SK-N-SH (cell line): ENCODE data around the gene LIN7C. TPM values are rescaled to one million over a fixed set of nuclear protein-coding genes. Genes with fewer than 3 reads are reported as not detected.

Experiments used
- CTCF ChIA-PET: fragments of 300-600, 350-600 bp; formaldehyde crosslinking; extraction: SDS; loops from one replicate; lab custom pipeline; 2021; lab: Yijun Ruan, JAX
- POLR2A ChIA-PET: fragments of 350-600 bp; sonication (Branson Sonifier 250); formaldehyde crosslinking; extraction: SDS; loops from one replicate; lab custom pipeline; 2020; ENCODE audit warnings: antibody characterized with exemption, inconsistent platforms; lab: Yijun Ruan, JAX
- DNase-seq: peaks from one replicate; pipeline ENCODE4 v3.0.0; 2012
- H2AFZ ChIP-seq: fragments of 200-600 bp; sonication (generic); 2 replicates; pipeline ENCODE4 v1.8.1; 2016; ENCODE audit warnings: antibody characterized with exemption, mild to moderate bottlenecking, low read depth
- H3F3A ChIP-seq: fragments of 200-600 bp; sonication (generic); replicated peaks from 2 replicates; pipeline ENCODE3; 2016; ENCODE audit warnings: antibody characterized with exemption, mild to moderate bottlenecking; ENCODE audit not compliant: insufficient read depth
- H3K27ac ChIP-seq, 2 experiments: fragments of 200-500 bp in 1 of 2; fragments of 200-600 bp in 1 of 2; sonication (Bioruptor generic) in 1 of 2; sonication (generic), shearing (Covaris generic) in 1 of 2; 2 replicates each; pipeline versions ENCODE4 v1.5.1 to v1.6.1; 2014 to 2016; ENCODE audit warnings: low read depth in 2 of 2, inconsistent platforms in 1 of 2, low read length in 1 of 2, mild to moderate bottlenecking in 1 of 2, mixed read lengths in 1 of 2
- H3K27me3 ChIP-seq: fragments of 200-600 bp; sonication (generic), shearing (Covaris generic); 2 replicates; pipeline ENCODE4 v1.6.1; 2016; ENCODE audit warnings: mixed run types; ENCODE audit not compliant: insufficient read depth
- H3K36me3 ChIP-seq, 2 experiments: fragments of 200-500 bp in 1 of 2; fragments of 200-600 bp in 1 of 2; sonication (Bioruptor generic) in 1 of 2; sonication (generic) in 1 of 2; replicated peaks in 1 of 2; 2 replicates each; pipeline versions ENCODE3 to v1.5.1; 2014 to 2016; ENCODE audit warnings: low read length in 1 of 2, mild to moderate bottlenecking in 1 of 2; ENCODE audit not compliant: insufficient read depth in 2 of 2, control insufficient read depth in 1 of 2
- H3K4me1 ChIP-seq, 2 experiments: fragments of 200-500 bp in 1 of 2; fragments of 200-600 bp in 1 of 2; sonication (Bioruptor generic) in 1 of 2; sonication (generic), shearing (Covaris generic) in 1 of 2; 2 replicates each; pipeline versions ENCODE4 v1.5.1 to v1.6.1; 2014 to 2016; ENCODE audit warnings: low read depth in 1 of 2, low read length in 1 of 2, mixed run types in 1 of 2; ENCODE audit not compliant: insufficient read depth in 2 of 2, control insufficient read depth in 1 of 2
- H3K4me2 ChIP-seq: fragments of 200-600 bp; sonication (generic), shearing (Covaris generic); 2 replicates; pipeline ENCODE4 v1.6.1; 2017; ENCODE audit warnings: mixed run types
- H3K4me3 ChIP-seq, 2 experiments: fragments of 200-500 bp in 1 of 2; fragments of 200-600 bp in 1 of 2; sonication (Bioruptor generic) in 1 of 2; sonication (generic), shearing (Covaris generic) in 1 of 2; 2 replicates each; pipeline versions ENCODE4 v1.5.1 to v1.8.1; 2014 to 2016; ENCODE audit warnings: low read depth in 2 of 2, inconsistent platforms in 1 of 2, low read length in 1 of 2, mild to moderate bottlenecking in 1 of 2, mixed read lengths in 1 of 2, moderate library complexity in 1 of 2
- H3K79me2 ChIP-seq: fragments of 200-600 bp; sonication (generic); 2 replicates; pipeline ENCODE4 v1.8.1; 2017; ENCODE audit warnings: mild to moderate bottlenecking; ENCODE audit not compliant: insufficient read depth
- H3K9ac ChIP-seq: fragments of 200-600 bp; sonication (generic); 2 replicates; pipeline ENCODE4 v1.6.1; 2017; ENCODE audit warnings: mixed run types
- H3K9me2 ChIP-seq: fragments of 200-600 bp; sonication (generic); 2 replicates; pipeline ENCODE4 v1.6.1; 2017; ENCODE audit warnings: mixed run types
- H3K9me3 ChIP-seq: fragments of 200-600 bp; sonication (generic); 2 replicates; pipeline ENCODE4 v1.6.1; 2017; ENCODE audit warnings: mixed run types, mild to moderate bottlenecking, moderate library complexity
- H4K20me1 ChIP-seq: fragments of 200-600 bp; sonication (generic); 2 replicates; pipeline ENCODE4 v1.6.1; 2017; ENCODE audit warnings: mild to moderate bottlenecking, mixed run types; ENCODE audit not compliant: insufficient read depth
- CHD2 ChIP-seq: fragments of 150-350 bp; IDR thresholded peaks from 2 replicates; pipeline ENCODE4 v1.6.1; 2018; ENCODE audit warnings: low read length; ENCODE audit not compliant: partially characterized antibody
- ELF1 ChIP-seq: IDR thresholded peaks from 2 replicates; pipeline ENCODE4 v1.4.0; 2012
- EP300 ChIP-seq, 2 experiments: IDR thresholded peaks; 2 replicates each; pipeline versions ENCODE4 v1.4.0 to v1.6.1; 2012; ENCODE audit warnings: borderline replicate concordance in 1 of 2, low read depth in 1 of 2, low read length in 1 of 2
- EZH2phosphoT487 ChIP-seq: fragments of 200-600 bp; sonication (generic); IDR thresholded peaks from 2 replicates; pipeline ENCODE4 v1.6.1; 2017; ENCODE audit warnings: low read depth, mixed run types, mild to moderate bottlenecking, antibody characterized with exemption, moderate library complexity, borderline replicate concordance
- FOXM1 ChIP-seq: IDR thresholded peaks from 2 replicates; pipeline ENCODE4 v1.4.0; 2012; ENCODE audit warnings: low read depth, mild to moderate bottlenecking
- GABPA ChIP-seq: IDR thresholded peaks from 2 replicates; pipeline ENCODE4 v1.4.0; 2012; ENCODE audit warnings: low read depth, mild to moderate bottlenecking
- JUND ChIP-seq: IDR thresholded peaks from 2 replicates; pipeline ENCODE4 v1.4.0; 2012
- MAX ChIP-seq: IDR thresholded peaks from 2 replicates; pipeline ENCODE4 v1.4.0; 2012; ENCODE audit warnings: low read depth
- MEF2A ChIP-seq: IDR thresholded peaks from 2 replicates; pipeline ENCODE4 v1.4.0; 2012; ENCODE audit warnings: low read depth, borderline replicate concordance
- RAD21 ChIP-seq: IDR thresholded peaks from 2 replicates; pipeline ENCODE4 v1.6.1; 2012; ENCODE audit warnings: mild to moderate bottlenecking, low read length
- RCOR1 ChIP-seq: fragments of 150-350 bp; IDR thresholded peaks from 2 replicates; pipeline ENCODE4 v1.6.1; 2017; ENCODE audit warnings: antibody characterized with exemption, low read length
- RFX5 ChIP-seq: IDR thresholded peaks from 2 replicates; pipeline ENCODE4 v1.6.1; 2012; ENCODE audit warnings: mild to moderate bottlenecking, improper control_type of control experiment, low read length
- SIN3A ChIP-seq: IDR thresholded peaks from 2 replicates; pipeline ENCODE4 v1.6.1; 2012; ENCODE audit warnings: low read depth, mild to moderate bottlenecking, low read length, moderate library complexity, borderline replicate concordance
- SMC3 ChIP-seq: IDR thresholded peaks from 2 replicates; pipeline ENCODE4 v1.6.1; 2012; ENCODE audit warnings: low read depth, low read length, improper control_type of control experiment
- YY1 ChIP-seq: IDR thresholded peaks from 2 replicates; pipeline ENCODE4 v1.4.0; 2012; ENCODE audit warnings: low read depth, mild to moderate bottlenecking
- WGBS: methylation state at CpG from one replicate; pipeline ENCODE4 v1.1.6; 2017; ENCODE audit warnings: low lambda C conversion rate; 5-methylcytosine and 5-hydroxymethylcytosine counted together
- polyA plus RNA-seq, 3 experiments: library from polyadenylated mRNA; depleted of rRNA; stranded (reverse); fragments of >200 nt; gene quantifications; 2 replicates each; pipeline ENCODE4 v1.2.3, GENCODE V29; 2012
- TF ChIP-seq, protein P1 (sequence below): IDR thresholded peaks from 2 replicates; pipeline ENCODE4 v1.4.0; 2012; ENCODE audit warnings: low read depth, borderline replicate concordance
- TF ChIP-seq, protein P2 (sequence below): fragments of 150-350 bp; IDR thresholded peaks from 2 replicates; pipeline ENCODE4 v1.6.1; 2016; ENCODE audit warnings: mild to moderate bottlenecking, low read depth, low read length
- TF ChIP-seq, protein P3 (sequence below): fragments of 200-600 bp; sonication (generic); IDR thresholded peaks from 2 replicates; pipeline ENCODE4 v1.6.1; 2017; ENCODE audit warnings: antibody characterized with exemption, mild to moderate bottlenecking, moderate library complexity
- TF ChIP-seq, protein P4 (sequence below): fragments of 150-350 bp; IDR thresholded peaks from 2 replicates; pipeline ENCODE4 v1.6.1; 2017; ENCODE audit warnings: antibody characterized with exemption, low read length, low read depth, borderline replicate concordance

The LIN7C gene
- polyA plus RNA-seq, 1 of the 3 experiments (the other 2 are of a cell fraction) = 7.3 TPM

- Histone ChIP-seq H3K4me1 (no peaks in the 10 kb centered on the region), H3K9me3 (no peaks in the 10 kb centered on the region), H3K79me2 (no peaks in the 10 kb centered on the region), H3F3A (peaks cover 5% of the 10 kb centered on the region), H2AFZ (no peak overlapping the region), H3K4me2 (no peak overlapping the region), H3K4me3 (no peak overlapping the region), H4K20me1 (no peaks in the 10 kb centered on the region), H3K9me2 (no peaks in the 10 kb centered on the region), H3K27ac (no peak overlapping the region), H3K36me3 (no peaks in the 10 kb centered on the region), H3K9ac (no peak overlapping the region), H3K27me3 (no peaks in the 10 kb centered on the region)
- TF ChIP-seq, protein P1, sequence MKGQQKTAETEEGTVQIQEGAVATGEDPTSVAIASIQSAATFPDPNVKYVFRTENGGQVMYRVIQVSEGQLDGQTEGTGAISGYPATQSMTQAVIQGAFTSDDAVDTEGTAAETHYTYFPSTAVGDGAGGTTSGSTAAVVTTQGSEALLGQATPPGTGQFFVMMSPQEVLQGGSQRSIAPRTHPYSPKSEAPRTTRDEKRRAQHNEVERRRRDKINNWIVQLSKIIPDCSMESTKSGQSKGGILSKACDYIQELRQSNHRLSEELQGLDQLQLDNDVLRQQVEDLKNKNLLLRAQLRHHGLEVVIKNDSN = no peak
- POLR2A ChIA-PET = no interaction called here
- DNase-seq = no peak
- CTCF ChIA-PET = no interaction called here
- WGBS = 71% methylated on average over 3 of the region's 3 CpGs
Measured at GRCh38 chr11:27553186-27553585, 46.6 kb upstream of the LIN7C start.

DNA sequence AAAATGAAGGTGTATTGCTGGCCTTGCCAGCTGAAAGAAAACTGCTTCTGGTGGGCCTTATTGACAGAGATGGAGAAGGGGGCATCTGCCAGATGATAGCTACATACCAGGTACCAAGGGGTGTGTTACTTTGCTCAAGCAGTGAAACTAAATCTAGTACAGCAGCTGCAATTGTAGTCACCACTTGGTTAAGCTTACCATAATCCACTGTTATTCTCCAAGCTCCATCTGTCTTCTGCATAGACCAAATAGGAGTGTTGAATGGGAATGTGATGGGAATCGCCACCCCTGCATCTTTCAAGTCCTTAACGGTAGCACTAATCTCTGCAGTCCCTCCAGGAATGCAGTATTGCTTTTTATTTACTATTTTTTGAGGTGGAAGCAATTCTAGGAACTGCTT, 45.8 kb upstream of the LIN7C start:
- Histone ChIP-seq H3K4me2 (no peak overlapping the region), H3F3A (peaks cover 1% of the 10 kb centered on the region), H3K9ac (no peak overlapping the region), H3K4me1 (no peaks in the 10 kb centered on the region), H3K27me3 (no peaks in the 10 kb centered on the region), H3K36me3 (no peaks in the 10 kb centered on the region), H3K79me2 (no peaks in the 10 kb centered on the region), H3K27ac (no peak overlapping the region), H3K9me3 (no peaks in the 10 kb centered on the region), H3K4me3 (no peak overlapping the region), H3K9me2 (no peaks in the 10 kb centered on the region), H2AFZ (no peak overlapping the region), H4K20me1 (no peaks in the 10 kb centered on the region)
- TF ChIP-seq ELF1 = no peak
- TF ChIP-seq EP300 (IDR thresholded peaks at IDR 0.05; ENCODE audit: borderline replicate concordance in 1 of 2, low read depth in 1 of 2, low read length in 1 of 2) = no peak
- TF ChIP-seq YY1 = no peak
- TF ChIP-seq MAX = no peak
- TF ChIP-seq FOXM1 = no peak
- TF ChIP-seq RCOR1 = no peak
- TF ChIP-seq EZH2phosphoT487 = no peak
- no peak for TF ChIP-seq RAD21
- TF ChIP-seq RFX5 = no peak
- 64% methylated on average over 2 of the region's 2 CpGs for WGBS
- ChIA-PET CTCF (no interaction called here), POLR2A (no interaction called here)
- DNase-seq = no peak

DNA sequence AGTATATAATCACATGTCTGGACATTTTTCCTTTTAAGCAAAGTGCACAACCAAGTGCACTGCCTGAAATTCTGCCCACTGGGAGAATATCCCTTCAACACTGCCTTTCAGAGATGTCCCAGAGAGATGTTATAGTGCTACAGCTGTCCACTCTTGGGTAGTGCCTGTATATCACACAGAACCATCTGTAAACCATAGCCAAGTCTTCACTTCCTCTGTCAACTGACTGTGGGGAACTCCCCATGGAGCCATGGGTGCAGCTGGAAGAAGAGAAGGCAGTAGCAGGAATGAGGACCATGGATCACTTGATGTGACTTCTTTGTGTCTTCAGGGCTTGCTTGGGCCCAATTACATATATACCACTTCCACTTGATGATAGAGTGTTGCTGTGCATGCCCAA, 44.6 kb upstream of the LIN7C start:
- no peak for DNase-seq
- CTCF ChIA-PET = interaction anchor here (0.6 kb wide), 1 partner anchor 24 kb away, joined by 3 read pairs; no protein-coding TSS in a partner anchor
- POLR2A ChIA-PET = no interaction called here
- TF ChIP-seq JUND = no peak
- no peak for TF ChIP-seq GABPA
- no peak for TF ChIP-seq MEF2A
- TF ChIP-seq, protein P2, sequence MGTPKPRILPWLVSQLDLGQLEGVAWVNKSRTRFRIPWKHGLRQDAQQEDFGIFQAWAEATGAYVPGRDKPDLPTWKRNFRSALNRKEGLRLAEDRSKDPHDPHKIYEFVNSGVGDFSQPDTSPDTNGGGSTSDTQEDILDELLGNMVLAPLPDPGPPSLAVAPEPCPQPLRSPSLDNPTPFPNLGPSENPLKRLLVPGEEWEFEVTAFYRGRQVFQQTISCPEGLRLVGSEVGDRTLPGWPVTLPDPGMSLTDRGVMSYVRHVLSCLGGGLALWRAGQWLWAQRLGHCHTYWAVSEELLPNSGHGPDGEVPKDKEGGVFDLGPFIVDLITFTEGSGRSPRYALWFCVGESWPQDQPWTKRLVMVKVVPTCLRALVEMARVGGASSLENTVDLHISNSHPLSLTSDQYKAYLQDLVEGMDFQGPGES = no peak
- TF ChIP-seq, protein P3, sequence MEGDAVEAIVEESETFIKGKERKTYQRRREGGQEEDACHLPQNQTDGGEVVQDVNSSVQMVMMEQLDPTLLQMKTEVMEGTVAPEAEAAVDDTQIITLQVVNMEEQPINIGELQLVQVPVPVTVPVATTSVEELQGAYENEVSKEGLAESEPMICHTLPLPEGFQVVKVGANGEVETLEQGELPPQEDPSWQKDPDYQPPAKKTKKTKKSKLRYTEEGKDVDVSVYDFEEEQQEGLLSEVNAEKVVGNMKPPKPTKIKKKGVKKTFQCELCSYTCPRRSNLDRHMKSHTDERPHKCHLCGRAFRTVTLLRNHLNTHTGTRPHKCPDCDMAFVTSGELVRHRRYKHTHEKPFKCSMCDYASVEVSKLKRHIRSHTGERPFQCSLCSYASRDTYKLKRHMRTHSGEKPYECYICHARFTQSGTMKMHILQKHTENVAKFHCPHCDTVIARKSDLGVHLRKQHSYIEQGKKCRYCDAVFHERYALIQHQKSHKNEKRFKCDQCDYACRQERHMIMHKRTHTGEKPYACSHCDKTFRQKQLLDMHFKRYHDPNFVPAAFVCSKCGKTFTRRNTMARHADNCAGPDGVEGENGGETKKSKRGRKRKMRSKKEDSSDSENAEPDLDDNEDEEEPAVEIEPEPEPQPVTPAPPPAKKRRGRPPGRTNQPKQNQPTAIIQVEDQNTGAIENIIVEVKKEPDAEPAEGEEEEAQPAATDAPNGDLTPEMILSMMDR = no peak
- TF ChIP-seq CHD2 = no peak
- no peak for TF ChIP-seq RFX5
- TF ChIP-seq, protein P4, sequence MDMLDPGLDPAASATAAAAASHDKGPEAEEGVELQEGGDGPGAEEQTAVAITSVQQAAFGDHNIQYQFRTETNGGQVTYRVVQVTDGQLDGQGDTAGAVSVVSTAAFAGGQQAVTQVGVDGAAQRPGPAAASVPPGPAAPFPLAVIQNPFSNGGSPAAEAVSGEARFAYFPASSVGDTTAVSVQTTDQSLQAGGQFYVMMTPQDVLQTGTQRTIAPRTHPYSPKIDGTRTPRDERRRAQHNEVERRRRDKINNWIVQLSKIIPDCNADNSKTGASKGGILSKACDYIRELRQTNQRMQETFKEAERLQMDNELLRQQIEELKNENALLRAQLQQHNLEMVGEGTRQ = no peak
- TF ChIP-seq EZH2phosphoT487 = no peak
- no peak for TF ChIP-seq SIN3A
- TF ChIP-seq EP300 (IDR thresholded peaks at IDR 0.05; ENCODE audit: borderline replicate concordance in 1 of 2, low read depth in 1 of 2, low read length in 1 of 2) = no peak
- TF ChIP-seq SMC3 = no peak

More for the DNA sequence above, 44.6 kb upstream of the LIN7C start:
- Histone ChIP-seq H3K9me2 (no peaks in the 10 kb centered on the region), H3K9ac (no peak overlapping the region), H3K4me1 (no peaks in the 10 kb centered on the region), H3K36me3 (no peaks in the 10 kb centered on the region), H3F3A (no peaks in the 10 kb centered on the region), H3K4me2 (no peak overlapping the region), H3K4me3 (no peak overlapping the region), H3K79me2 (no peaks in the 10 kb centered on the region), H2AFZ (no peak overlapping the region), H3K9me3 (no peaks in the 10 kb centered on the region), H3K27me3 (no peaks in the 10 kb centered on the region), H4K20me1 (no peaks in the 10 kb centered on the region), H3K27ac (no peak overlapping the region)
